ENCODE data around the gene PATJ.
"Not testable (repeated sequence)": the region's sequence is repeated elsewhere in the genome, so short reads cannot be mapped to it uniquely, and the experiment has no call there.

PATJ gene

GRCh38 chr1:62180639-62181038, 438.4 kb downstream of the PATJ start:
- Histone ChIP-seq H3K27me3 (ENCODE audit: insufficient read depth, low read length, poor library complexity) (peaks cover 5% of the 10 kb centered on the region), H3K9me3 (ENCODE audit: insufficient read depth, low read length, severe bottlenecking) (no peaks in the 10 kb centered on the region), H3K27ac (ENCODE audit: low read length) (no peak overlapping the region), H3K79me2 (ENCODE audit: insufficient read depth, low read length) (no peaks in the 10 kb centered on the region), H3K4me3 (ENCODE audit: low read depth in 1 of 2, low read length in 2 of 2) (no peak overlapping the region), H3K4me1 (ENCODE audit: insufficient read depth, low read length) (no peaks in the 10 kb centered on the region), H3K36me3 (ENCODE audit: insufficient read depth, low read length) (no peaks in the 10 kb centered on the region), H2AFZ (ENCODE audit: low read depth, low read length) (no peak overlapping the region), H4K20me1 (ENCODE audit: insufficient read depth, low read length) (no peaks in the 10 kb centered on the region), H3K9ac (ENCODE audit: low read depth, low read length) (no peak overlapping the region), H3K4me2 (ENCODE audit: insufficient read depth, low read length) (no peak overlapping the region)
- ATAC-seq (ENCODE audit: insufficient read depth, low read depth): no peak
- TF ChIP-seq CTCF (IDR thresholded peaks at IDR 0.05; ENCODE audit: borderline replicate concordance, extremely low read depth, low read length, poor library complexity, severe bottlenecking): no peak
- no peak for TF ChIP-seq EZH2 (IDR thresholded peaks at IDR 0.05; ENCODE audit: borderline replicate concordance, low read depth, low read length, severe bottlenecking)
- no peak for DNase-seq

- ATAC-seq (ENCODE audit: insufficient read depth, low read depth) (no peak), DNase-seq (no peak)
- Histone ChIP-seq H3K27ac (ENCODE audit: low read length) (no peak overlapping the region), H2AFZ (ENCODE audit: low read depth, low read length) (no peak overlapping the region), H3K4me1 (ENCODE audit: insufficient read depth, low read length) (no peaks in the 10 kb centered on the region), H3K4me2 (ENCODE audit: insufficient read depth, low read length) (no peak overlapping the region), H3K9me3 (ENCODE audit: insufficient read depth, low read length, severe bottlenecking) (no peaks in the 10 kb centered on the region), H3K4me3 (ENCODE audit: low read depth in 1 of 2, low read length in 2 of 2) (no peak overlapping the region), H3K79me2 (ENCODE audit: insufficient read depth, low read length) (no peaks in the 10 kb centered on the region), H3K36me3 (ENCODE audit: insufficient read depth, low read length) (no peaks in the 10 kb centered on the region), H3K9ac (ENCODE audit: low read depth, low read length) (no peak overlapping the region), H4K20me1 (ENCODE audit: insufficient read depth, low read length) (no peaks in the 10 kb centered on the region), H3K27me3 (ENCODE audit: insufficient read depth, low read length, poor library complexity) (peaks cover 5% of the 10 kb centered on the region)
- TF ChIP-seq EZH2 (IDR thresholded peaks at IDR 0.05; ENCODE audit: borderline replicate concordance, low read depth, low read length, severe bottlenecking) (no peak), CTCF (IDR thresholded peaks at IDR 0.05; ENCODE audit: borderline replicate concordance, extremely low read depth, low read length, poor library complexity, severe bottlenecking) (no peak)
These were observed 439.3 kb downstream of the PATJ start for GRCh38 chr1:62181532-62181931.

- H2AFZ ChIP-seq (ENCODE audit: low read depth, low read length); H3K9me3 ChIP-seq (ENCODE audit: insufficient read depth, low read length, severe bottlenecking); H3K4me1 ChIP-seq (ENCODE audit: insufficient read depth, low read length); H3K27me3 ChIP-seq (ENCODE audit: insufficient read depth, low read length, poor library complexity); H3K4me2 ChIP-seq (ENCODE audit: insufficient read depth, low read length); DNase-seq; H4K20me1 ChIP-seq (ENCODE audit: insufficient read depth, low read length); H3K4me3 ChIP-seq (ENCODE audit: low read depth in 1 of 2, low read length in 2 of 2); H3K27ac ChIP-seq (ENCODE audit: low read length); ATAC-seq (ENCODE audit: insufficient read depth, low read depth); H3K79me2 ChIP-seq (ENCODE audit: insufficient read depth, low read length); H3K36me3 ChIP-seq (ENCODE audit: insufficient read depth, low read length); H3K9ac ChIP-seq (ENCODE audit: low read depth, low read length): not testable (repeated sequence)
These were observed 439.9 kb downstream of the PATJ start for GRCh38 chr1:62182157-62182556.

GRCh38 chr1:62183164-62184020, 441.1 kb downstream of the PATJ start:
- H3K27me3 ChIP-seq (ENCODE audit: insufficient read depth, low read length, poor library complexity); H3K27ac ChIP-seq (ENCODE audit: low read length); H3K4me3 ChIP-seq (ENCODE audit: low read depth in 1 of 2, low read length in 2 of 2); H3K4me2 ChIP-seq (ENCODE audit: insufficient read depth, low read length); H3K79me2 ChIP-seq (ENCODE audit: insufficient read depth, low read length); H4K20me1 ChIP-seq (ENCODE audit: insufficient read depth, low read length); H3K36me3 ChIP-seq (ENCODE audit: insufficient read depth, low read length); H3K9ac ChIP-seq (ENCODE audit: low read depth, low read length); H2AFZ ChIP-seq (ENCODE audit: low read depth, low read length); H3K4me1 ChIP-seq (ENCODE audit: insufficient read depth, low read length); ATAC-seq (ENCODE audit: insufficient read depth, low read depth); DNase-seq; H3K9me3 ChIP-seq (ENCODE audit: insufficient read depth, low read length, severe bottlenecking): not testable (repeated sequence)

All from DND-41 (cell line).